ENCODE results near the gene HEPH. TPM values are rescaled to one million over a fixed set of nuclear protein-coding genes. Genes with fewer than 3 reads are reported as not detected.
A peak's percentile ranks its signal among the peaks of the same experiment; 100 is the strongest.

Gene HEPH
- total and polyA plus RNA-seq, 11 donors: 2.4 to 49.8 (median 20.1) TPM

- H3K9me3 ChIP-seq: no peaks in the 10 kb centered on the region
- H3K27me3 ChIP-seq: peaks cover 0 to 29% (median 0%) of the 10 kb centered on the region in 9 donors
- TF ChIP-seq CTCF (IDR thresholded peaks at IDR 0.05) (no peak), POLR2A (IDR thresholded peaks at IDR 0.05) (no peak)
- 67 to 87% (median 75%) methylated on average over 2 of the region's 2 CpGs for WGBS, 4 donors
- H3K4me1 ChIP-seq: peaks cover 0 to 6% (median 0%) of the 10 kb centered on the region in 12 donors
- ATAC-seq: no peak
- H3K27ac ChIP-seq: no peak overlapping the region
- intact Hi-C loops (cut with DNase I): no loop called here
- no peak for DNase-seq
- no peak overlapping the region for H3K4me3 ChIP-seq
- no peaks in the 10 kb centered on the region for H3K36me3 ChIP-seq
Measured at GRCh38 chrX:66162331-66162822, 1.7 kb upstream of the HEPH start.

GRCh38 chrX:66163447-66163846 is 600 bp upstream of the HEPH start:
- WGBS, 4 donors: 44 to 98% (median 72%) methylated on average over 1 of the region's 1 CpG
- peaks cover 0 to 29% (median 0%) of the 10 kb centered on the region in 9 donors for H3K27me3 ChIP-seq
- DNase-seq: no peak
- no peak overlapping the region for H3K27ac ChIP-seq
- peak overlapping the region in 1 of 12 donors; percentile 59 for H3K4me3 ChIP-seq
- H3K4me1 ChIP-seq: peaks cover 0 to 7% (median 0%) of the 10 kb centered on the region in 12 donors
- TF ChIP-seq POLR2A (IDR thresholded peaks at IDR 0.05) (no peak), CTCF (IDR thresholded peaks at IDR 0.05) (no peak)
- no peak for ATAC-seq
- intact Hi-C loops (cut with DNase I): no loop called here
- H3K9me3 ChIP-seq: no peaks in the 10 kb centered on the region
- no peaks in the 10 kb centered on the region for H3K36me3 ChIP-seq

GRCh38 chrX:66164470-66164869 is 423 bp downstream of the HEPH start:
- intact Hi-C loops (cut with DNase I): no loop called here
- no peak for DNase-seq
- Histone ChIP-seq H3K27me3 (peaks cover 0 to 29% (median 0%) of the 10 kb centered on the region in 9 donors), H3K4me3 (peak overlapping the region in 11 of 12 donors; percentile 14 to 61 (median 45)), H3K4me1 (peaks cover 0 to 7% (median 0%) of the 10 kb centered on the region in 12 donors), H3K9me3 (no peaks in the 10 kb centered on the region), H3K36me3 (no peaks in the 10 kb centered on the region), H3K27ac (peak overlapping the region in 8 of 12 donors; percentile 13 to 59 (median 35))
- no peak for TF ChIP-seq CTCF (IDR thresholded peaks at IDR 0.05)
- no peak for TF ChIP-seq POLR2A (IDR thresholded peaks at IDR 0.05)
- peak in 1 of 4 donors; percentile 29 for ATAC-seq
- 7 to 25% (median 9%) methylated on average over 3 of the region's 3 CpGs for WGBS, 4 donors

- Histone ChIP-seq H3K4me3 (peak overlapping the region in 9 of 12 donors; percentile 27 to 61 (median 47)), H3K9me3 (no peaks in the 10 kb centered on the region), H3K27me3 (peaks cover 0 to 30% (median 0%) of the 10 kb centered on the region in 9 donors), H3K36me3 (no peaks in the 10 kb centered on the region), H3K27ac (peak overlapping the region in 2 of 12 donors; percentile 44 to 59), H3K4me1 (peaks cover 0 to 7% (median 0%) of the 10 kb centered on the region in 12 donors)
- no peak for DNase-seq
- no peak for TF ChIP-seq POLR2A (IDR thresholded peaks at IDR 0.05)
- TF ChIP-seq CTCF (IDR thresholded peaks at IDR 0.05): no peak
- intact Hi-C loops (cut with DNase I): no loop called here
- 19 to 32% (median 25%) methylated on average over 2 of the region's 2 CpGs for WGBS, 4 donors
- ATAC-seq: no peak
Measured at GRCh38 chrX:66164931-66165330, 884 bp downstream of the HEPH start.

Measured in heart left ventricle (tissue), 16 donors.